ENCODE measurements around the gene FAM181A.

GRCh38 chr14:93930989-93931307 is 3.8 kb downstream of the FAM181A start:
- TF ChIP-seq CTCF (conservative IDR thresholded peaks at IDR 0.05) (no peak), EZH2 (IDR thresholded peaks at IDR 0.05; ENCODE audit: low read depth) (no peak)
